GM10266 (cell line): Measurements from ENCODE around the gene GREM2.

Experiments
- DNase-seq: peaks from one replicate; pipeline ENCODE4 v3.0.0; 2012; ENCODE audit errors: extremely low spot score
- TF ChIP-seq, protein P1 (sequence below): IDR thresholded peaks from 2 replicates; pipeline ENCODE4 v1.5.1; 2012; ENCODE audit warnings: mild to moderate bottlenecking, low read depth; ENCODE audit not compliant: control insufficient read depth, insufficient read depth; ENCODE audit errors: missing control alignments

Gene GREM2

DNA sequence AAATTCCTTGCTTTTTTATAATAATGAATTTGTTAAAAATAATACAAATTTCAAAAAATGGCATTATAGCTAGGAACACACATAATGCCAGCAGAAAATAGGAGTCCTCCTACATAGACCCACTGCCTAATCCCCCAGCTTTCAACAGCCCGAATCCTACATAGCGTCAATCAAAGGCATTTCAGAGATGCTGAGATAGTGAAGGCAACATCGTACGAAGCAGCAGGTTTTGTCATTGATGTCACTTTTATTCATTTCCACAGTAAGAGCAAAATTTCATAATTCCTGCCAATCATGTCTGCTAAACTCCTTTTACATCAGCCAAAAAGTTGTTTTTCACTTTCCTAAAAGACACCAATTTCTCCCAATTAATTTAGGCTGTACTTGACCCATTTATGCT lies 94.1 kb downstream of the GREM2 start:
- TF ChIP-seq, protein P1, sequence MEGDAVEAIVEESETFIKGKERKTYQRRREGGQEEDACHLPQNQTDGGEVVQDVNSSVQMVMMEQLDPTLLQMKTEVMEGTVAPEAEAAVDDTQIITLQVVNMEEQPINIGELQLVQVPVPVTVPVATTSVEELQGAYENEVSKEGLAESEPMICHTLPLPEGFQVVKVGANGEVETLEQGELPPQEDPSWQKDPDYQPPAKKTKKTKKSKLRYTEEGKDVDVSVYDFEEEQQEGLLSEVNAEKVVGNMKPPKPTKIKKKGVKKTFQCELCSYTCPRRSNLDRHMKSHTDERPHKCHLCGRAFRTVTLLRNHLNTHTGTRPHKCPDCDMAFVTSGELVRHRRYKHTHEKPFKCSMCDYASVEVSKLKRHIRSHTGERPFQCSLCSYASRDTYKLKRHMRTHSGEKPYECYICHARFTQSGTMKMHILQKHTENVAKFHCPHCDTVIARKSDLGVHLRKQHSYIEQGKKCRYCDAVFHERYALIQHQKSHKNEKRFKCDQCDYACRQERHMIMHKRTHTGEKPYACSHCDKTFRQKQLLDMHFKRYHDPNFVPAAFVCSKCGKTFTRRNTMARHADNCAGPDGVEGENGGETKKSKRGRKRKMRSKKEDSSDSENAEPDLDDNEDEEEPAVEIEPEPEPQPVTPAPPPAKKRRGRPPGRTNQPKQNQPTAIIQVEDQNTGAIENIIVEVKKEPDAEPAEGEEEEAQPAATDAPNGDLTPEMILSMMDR = no peak
- DNase-seq = no peak

DNA sequence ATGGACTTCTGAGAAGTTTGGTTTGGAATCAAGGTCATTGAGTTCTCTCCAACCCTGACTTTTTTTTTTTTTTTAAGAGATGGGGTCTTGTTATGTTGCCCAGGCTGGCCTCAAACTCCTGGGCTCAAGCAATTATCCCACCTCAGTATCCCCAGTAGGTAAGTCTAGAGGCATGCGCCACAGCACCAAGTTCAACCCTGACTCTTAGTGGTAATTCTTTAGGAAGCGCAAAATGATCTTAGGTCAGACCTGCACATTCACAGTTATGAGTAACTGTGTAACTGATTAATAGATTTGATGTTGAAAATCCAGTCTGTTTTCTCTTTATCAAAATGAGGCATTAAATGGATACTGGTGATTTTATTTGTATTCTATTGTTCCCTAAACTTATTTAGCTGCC lies 95.9 kb downstream of the GREM2 start:
- no peak for DNase-seq
- TF ChIP-seq, protein P1 = no peak

DNA sequence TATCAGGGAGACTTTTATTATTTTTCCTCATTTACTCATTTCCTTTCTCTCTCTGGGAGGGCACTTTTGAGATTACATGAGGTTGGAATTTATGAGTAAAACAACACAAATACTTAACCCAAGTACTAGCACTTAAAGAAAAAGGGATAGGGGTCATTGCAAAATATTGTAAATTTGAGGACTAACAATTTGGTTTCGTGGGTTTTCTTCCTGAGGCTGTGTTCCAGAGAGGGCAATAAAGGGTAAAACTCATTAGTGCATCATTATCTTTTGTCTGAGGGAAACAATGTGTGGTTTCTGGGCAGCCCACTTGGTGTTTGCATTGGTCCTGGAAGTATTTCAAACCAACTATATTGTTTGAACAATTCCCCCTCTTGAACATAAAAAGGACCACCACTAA lies 96.5 kb downstream of the GREM2 start:
- no peak for DNase-seq
- TF ChIP-seq, protein P1 = no peak

DNA sequence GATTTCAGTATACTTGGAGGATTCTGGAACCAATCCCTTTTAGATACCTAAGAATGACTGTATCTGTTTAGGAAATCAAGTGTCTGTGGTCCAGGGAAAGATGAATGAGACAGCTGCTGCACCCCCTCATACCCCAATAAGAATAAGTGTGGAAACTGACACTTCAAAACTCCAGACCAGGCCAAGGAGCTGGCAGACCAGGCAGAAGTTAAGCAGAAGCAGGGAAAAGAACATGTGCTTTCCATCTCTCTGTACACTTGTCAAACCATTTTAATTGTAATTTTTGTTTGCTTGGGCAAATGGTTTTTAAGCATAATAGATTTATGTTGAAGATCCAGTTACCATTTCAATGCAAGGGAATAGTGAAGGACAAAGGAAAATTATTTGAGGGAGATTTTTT lies 100.2 kb downstream of the GREM2 start:
- TF ChIP-seq, protein P1 = no peak
- DNase-seq = no peak

DNA sequence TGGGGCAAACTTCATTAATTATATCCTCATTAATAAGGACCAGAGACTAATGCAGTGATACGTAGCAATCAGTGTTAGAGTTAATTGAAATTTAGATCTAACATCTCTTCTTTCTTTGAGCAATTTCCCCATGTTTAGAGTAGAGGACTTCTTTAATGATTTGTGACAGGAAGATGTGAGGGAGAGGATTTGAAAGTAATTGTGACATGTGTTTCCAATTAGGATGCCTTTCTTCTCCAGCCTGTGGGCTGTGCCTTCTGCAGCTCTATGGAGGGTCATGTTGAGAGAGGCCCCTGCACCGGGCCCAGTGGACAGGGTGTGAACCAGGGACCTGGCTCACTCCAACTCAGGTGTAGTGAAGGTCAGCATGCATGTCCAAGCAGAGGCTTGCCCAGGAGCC lies 103.0 kb downstream of the GREM2 start:
- TF ChIP-seq, protein P1 = no peak
- no peak for DNase-seq

DNA sequence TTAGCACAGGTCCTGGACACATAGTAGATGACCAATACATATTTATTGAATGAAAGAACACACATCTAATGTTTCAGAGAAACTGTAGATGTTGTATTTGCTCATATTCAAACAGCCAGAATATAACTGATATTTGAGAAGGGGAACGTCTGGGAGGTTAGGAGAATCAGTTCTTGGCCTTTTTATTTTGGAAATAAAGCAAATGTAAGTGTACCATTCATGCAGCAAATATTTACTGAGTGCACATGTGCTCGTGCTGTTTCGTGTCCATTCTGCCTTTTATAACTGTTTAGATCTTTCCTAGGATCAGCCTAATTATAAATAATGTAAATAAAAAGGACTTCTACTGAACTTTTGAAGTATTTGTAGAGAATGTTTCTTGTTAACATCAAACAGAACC lies 103.8 kb downstream of the GREM2 start:
- TF ChIP-seq, protein P1 = no peak
- no peak for DNase-seq

DNA sequence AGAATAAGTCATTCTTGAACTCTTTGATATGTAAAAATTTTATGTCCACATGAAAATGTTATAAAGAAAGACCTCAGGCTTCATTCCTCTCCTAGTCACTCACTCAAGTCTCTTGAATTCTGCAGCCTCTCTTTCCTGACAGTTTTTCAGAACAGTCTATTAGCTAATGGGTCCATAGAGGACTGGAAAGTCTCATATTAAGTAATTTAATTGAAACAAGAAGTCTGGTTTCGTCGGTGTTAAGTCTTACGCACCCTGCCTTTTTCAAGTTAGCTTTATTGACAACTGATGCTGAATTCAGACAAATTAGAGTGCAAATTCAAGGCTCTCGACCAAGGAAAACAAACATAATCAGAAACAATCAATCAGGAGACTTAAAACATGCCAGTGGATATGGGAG lies 105.8 kb downstream of the GREM2 start:
- DNase-seq = no peak

More for the DNA sequence above, 105.8 kb downstream of the GREM2 start:
- TF ChIP-seq, protein P1 = no peak
